Neural cell (in vitro differentiated cells): ENCODE results near the gene PAIP1.

Experiments used
- EZH2 ChIP-seq: fragments of 200-600, 300-800 bp; shearing (Covaris generic), sonication (generic); IDR thresholded peaks from 2 replicates; pipeline ENCODE4 v1.6.1; 2014; ENCODE audit warnings: antibody characterized with exemption, low read length, borderline replicate concordance, mild to moderate bottlenecking; ENCODE audit not compliant: insufficient read depth, poor library complexity, severe bottlenecking
- MXI1 ChIP-seq: fragments of 450-650 bp; conservative IDR thresholded peaks from 2 replicates; pipeline ENCODE4 v1.6.1; 2014; ENCODE audit warnings: antibody characterized with exemption, mild to moderate bottlenecking; ENCODE audit not compliant: poor library complexity, severe bottlenecking
- RAD21 ChIP-seq: fragments of 450-650 bp; conservative IDR thresholded peaks from 2 replicates; pipeline ENCODE4 v1.6.1; 2014; ENCODE audit warnings: antibody characterized with exemption, mild to moderate bottlenecking, moderate library complexity
- REST ChIP-seq: IDR thresholded peaks from 2 replicates; pipeline ENCODE4 v1.6.1; 2012; ENCODE audit warnings: borderline replicate concordance
- TAF1 ChIP-seq: IDR thresholded peaks from 2 replicates; pipeline ENCODE4 v1.6.1; 2012; ENCODE audit warnings: low read depth
- TF ChIP-seq, protein P1 (sequence below): fragments of 450-650 bp; IDR thresholded peaks from 2 replicates; pipeline ENCODE4 v1.5.1; 2014; ENCODE audit warnings: antibody characterized with exemption, mild to moderate bottlenecking, moderate library complexity; ENCODE audit not compliant: poor library complexity, severe bottlenecking

- TF ChIP-seq REST (no peak), EZH2 (no peak), RAD21 (no peak), MXI1 (no peak), TAF1 (no peak)
- TF ChIP-seq, protein P1, sequence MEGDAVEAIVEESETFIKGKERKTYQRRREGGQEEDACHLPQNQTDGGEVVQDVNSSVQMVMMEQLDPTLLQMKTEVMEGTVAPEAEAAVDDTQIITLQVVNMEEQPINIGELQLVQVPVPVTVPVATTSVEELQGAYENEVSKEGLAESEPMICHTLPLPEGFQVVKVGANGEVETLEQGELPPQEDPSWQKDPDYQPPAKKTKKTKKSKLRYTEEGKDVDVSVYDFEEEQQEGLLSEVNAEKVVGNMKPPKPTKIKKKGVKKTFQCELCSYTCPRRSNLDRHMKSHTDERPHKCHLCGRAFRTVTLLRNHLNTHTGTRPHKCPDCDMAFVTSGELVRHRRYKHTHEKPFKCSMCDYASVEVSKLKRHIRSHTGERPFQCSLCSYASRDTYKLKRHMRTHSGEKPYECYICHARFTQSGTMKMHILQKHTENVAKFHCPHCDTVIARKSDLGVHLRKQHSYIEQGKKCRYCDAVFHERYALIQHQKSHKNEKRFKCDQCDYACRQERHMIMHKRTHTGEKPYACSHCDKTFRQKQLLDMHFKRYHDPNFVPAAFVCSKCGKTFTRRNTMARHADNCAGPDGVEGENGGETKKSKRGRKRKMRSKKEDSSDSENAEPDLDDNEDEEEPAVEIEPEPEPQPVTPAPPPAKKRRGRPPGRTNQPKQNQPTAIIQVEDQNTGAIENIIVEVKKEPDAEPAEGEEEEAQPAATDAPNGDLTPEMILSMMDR = no peak
These were observed 71.5 kb downstream of the PAIP1 start for GRCh38 chr5:43485406-43485805.
